Measurements from ENCODE around the gene MYO18B.

The MYO18B gene

DNA sequence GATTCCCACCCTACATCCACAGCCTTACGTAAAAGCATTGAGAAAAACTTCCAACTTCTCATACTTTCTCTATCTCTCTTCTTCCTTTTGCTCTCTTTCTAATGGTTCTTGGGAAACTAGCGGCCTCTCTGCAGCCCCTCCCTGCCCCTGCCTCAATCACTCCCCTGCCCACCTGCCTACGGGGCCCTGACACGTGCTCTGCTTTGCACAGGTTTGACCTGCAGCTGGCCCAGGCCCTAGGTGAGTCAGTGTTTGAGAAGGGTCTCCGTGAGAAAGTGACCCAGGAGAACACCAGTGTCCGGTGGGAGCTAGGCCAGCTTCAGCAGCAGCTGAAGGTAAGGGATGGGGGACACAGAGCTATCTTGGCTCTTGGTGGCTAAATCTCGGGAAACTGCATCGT lies 160.4 kb downstream of the MYO18B start:
- no peak for TF ChIP-seq POLR2A (IDR thresholded peaks at IDR 0.05; ENCODE audit: low read depth, low read length)
- FAIRE-seq (no peak), DNase-seq (ENCODE audit: insufficient read length, low spot score) (no peak)

DNA sequence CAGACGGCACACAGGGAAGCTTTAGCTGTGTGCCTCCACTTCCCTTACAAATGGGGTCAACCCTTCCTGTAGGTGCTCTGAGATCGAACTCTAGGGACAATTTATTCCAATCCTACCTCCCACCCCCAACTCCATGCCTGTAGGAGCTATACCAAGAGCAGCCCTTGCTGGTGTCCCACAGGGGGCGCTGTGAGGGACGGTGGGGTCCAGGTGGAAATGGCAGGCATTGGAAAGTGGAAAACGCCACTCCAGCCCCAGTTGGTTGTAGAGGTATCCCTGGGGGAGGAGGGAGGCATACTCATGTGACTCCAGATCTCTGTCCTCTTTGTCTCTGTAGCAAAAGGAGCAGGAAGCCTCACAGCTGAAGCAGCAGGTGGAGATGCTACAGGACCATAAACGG lies 161.3 kb downstream of the MYO18B start:
- FAIRE-seq (no peak), DNase-seq (ENCODE audit: insufficient read length, low spot score) (no peak)
- no peak for TF ChIP-seq POLR2A (IDR thresholded peaks at IDR 0.05; ENCODE audit: low read depth, low read length)

DNA sequence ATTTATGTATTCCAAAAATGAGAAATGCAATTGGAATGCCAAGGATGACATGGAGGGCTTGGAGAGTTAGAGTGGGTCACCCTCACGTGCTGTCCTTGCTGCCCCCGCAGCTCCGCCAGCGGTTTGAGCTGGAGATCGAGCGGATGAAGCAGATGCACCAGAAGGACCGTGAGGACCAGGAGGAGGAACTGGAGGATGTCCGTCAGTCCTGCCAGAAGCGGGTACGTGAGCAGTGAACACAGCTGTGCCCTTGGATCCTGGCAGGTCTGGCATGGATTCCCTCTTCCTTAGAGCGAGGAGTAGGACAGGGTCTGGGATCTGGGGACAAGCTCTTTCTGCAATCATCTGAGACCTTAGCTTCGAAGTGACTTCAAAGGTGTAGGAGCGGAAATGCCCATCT lies 166.2 kb downstream of the MYO18B start:
- TF ChIP-seq POLR2A (IDR thresholded peaks at IDR 0.05; ENCODE audit: low read depth, low read length) = no peak
- DNase-seq (ENCODE audit: insufficient read length, low spot score) (no peak), FAIRE-seq (no peak)

GRCh38 chr22:25908755-25909154 lies 166.8 kb downstream of the MYO18B start:
- no peak for TF ChIP-seq POLR2A (IDR thresholded peaks at IDR 0.05; ENCODE audit: low read depth, low read length)
- DNase-seq (ENCODE audit: insufficient read length, low spot score) (no peak), FAIRE-seq (no peak)

- no peak for TF ChIP-seq POLR2A (IDR thresholded peaks at IDR 0.05; ENCODE audit: low read depth, low read length)
- FAIRE-seq (no peak), DNase-seq (ENCODE audit: insufficient read length, low spot score) (no peak)
Observed at GRCh38 chr22:25909614-25910387, 167.8 kb downstream of the MYO18B start.

DNA sequence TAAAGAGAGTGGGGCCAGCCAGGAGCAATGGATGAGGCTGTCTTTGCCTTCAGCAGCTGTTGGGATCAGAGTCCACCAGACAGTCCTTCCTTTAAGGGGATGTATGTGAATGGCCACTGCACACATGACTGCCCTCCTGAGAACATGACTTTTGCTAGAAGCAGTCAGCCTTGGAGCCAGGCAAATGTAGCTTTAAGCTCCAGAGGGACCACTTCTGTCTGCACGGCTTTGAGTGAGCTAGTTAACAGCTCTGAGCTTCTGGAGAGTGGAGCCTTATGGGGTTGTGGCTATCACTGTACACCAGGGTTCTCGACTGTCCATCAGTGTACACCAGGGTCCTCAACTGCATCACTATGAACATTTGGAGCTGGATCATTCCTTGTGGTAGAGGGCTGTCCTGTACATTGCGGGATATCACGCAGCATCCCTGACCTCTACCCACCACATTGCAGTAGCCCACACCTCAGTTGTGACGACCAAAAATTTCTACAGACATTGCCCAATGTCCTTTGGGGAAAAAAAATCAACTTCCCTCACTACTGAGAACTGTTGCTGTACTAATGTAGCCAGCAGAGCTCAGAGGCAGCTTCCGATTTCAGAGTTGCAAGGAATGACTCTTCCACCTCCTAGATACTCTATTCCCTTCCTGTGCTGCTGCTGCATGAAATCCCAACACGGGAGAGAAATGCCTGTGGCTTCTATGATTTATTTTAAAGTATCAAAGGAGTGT lies 169.4 kb downstream of the MYO18B start:
- no peak for TF ChIP-seq POLR2A (IDR thresholded peaks at IDR 0.05; ENCODE audit: low read depth, low read length)

DNA sequence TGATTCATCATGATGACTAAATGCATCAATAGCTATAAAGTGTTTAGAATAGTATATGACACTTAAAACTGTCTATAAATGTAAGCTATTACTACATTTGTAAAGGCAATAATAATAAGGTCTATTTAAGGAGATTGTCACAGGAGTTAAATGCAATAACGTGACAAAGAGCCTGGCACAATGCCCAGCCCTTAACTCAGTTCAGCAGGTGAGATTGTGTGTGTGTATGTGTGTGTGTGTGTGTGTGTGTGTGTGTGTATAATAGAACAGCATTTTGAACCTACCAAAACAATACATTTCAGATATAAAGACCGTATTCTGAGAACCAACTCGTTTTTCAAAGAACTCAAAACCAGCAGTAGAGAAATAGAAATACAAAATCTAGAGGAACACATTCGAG lies 177.5 kb downstream of the MYO18B start:
- TF ChIP-seq POLR2A (IDR thresholded peaks at IDR 0.05; ENCODE audit: low read depth, low read length) = no peak
- FAIRE-seq = no peak
- DNase-seq (ENCODE audit: insufficient read length, low spot score) = no peak

More for the DNA sequence above, 169.4 kb downstream of the MYO18B start:
- DNase-seq (ENCODE audit: insufficient read length, low spot score) = no peak
- no peak for FAIRE-seq

DNA sequence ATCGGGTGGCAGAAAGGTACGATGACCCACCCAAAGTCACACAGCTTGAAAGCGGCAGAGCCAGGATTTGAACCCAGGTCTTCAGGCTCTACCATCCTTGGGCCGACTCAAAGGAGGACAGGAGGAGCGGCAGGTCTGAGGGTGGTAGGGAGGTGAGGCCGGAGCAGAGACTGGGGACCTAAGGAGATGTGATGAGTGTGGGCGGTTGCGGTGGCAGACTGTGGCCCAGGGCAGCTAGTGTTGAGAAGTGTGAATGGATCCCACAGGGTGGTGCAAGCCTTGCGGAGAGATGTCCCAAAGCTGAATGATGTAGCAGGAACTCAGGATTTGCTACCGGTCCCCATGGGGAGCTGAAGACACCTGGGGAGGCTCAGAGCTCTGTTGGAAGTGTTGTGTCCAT lies 180.2 kb downstream of the MYO18B start:
- DNase-seq (ENCODE audit: insufficient read length, low spot score) = no peak
- TF ChIP-seq POLR2A (IDR thresholded peaks at IDR 0.05; ENCODE audit: low read depth, low read length) = no peak
- no peak for FAIRE-seq

DNA sequence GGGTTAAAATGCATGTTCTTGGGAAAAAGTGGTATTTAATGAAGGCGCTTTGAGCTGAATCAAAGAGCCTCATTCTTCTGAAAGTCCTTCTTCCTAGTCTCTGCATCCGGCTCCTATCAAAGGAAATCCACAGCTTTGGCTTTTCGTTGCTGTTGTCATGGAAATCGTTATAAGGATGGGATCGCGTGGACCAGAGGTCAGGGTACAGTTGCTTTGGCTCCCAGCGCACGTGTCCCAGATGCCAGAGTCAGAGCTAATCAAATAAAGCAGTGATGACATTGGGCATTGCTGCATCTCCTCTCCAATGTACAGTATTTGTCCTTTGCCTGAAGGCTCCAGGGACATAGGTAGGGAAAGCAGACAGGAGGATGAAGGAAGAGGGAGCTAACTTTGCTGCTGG lies 181.9 kb downstream of the MYO18B start:
- no peak for FAIRE-seq

GRCh38 chr22:25928038-25928437 lies 186.1 kb downstream of the MYO18B start:
- no peak for DNase-seq (ENCODE audit: insufficient read length, low spot score)
- FAIRE-seq = no peak
- TF ChIP-seq POLR2A (IDR thresholded peaks at IDR 0.05; ENCODE audit: low read depth, low read length) = no peak

More for the DNA sequence above, 181.9 kb downstream of the MYO18B start:
- no peak for DNase-seq (ENCODE audit: insufficient read length, low spot score)
- no peak for TF ChIP-seq POLR2A (IDR thresholded peaks at IDR 0.05; ENCODE audit: low read depth, low read length)

DNA sequence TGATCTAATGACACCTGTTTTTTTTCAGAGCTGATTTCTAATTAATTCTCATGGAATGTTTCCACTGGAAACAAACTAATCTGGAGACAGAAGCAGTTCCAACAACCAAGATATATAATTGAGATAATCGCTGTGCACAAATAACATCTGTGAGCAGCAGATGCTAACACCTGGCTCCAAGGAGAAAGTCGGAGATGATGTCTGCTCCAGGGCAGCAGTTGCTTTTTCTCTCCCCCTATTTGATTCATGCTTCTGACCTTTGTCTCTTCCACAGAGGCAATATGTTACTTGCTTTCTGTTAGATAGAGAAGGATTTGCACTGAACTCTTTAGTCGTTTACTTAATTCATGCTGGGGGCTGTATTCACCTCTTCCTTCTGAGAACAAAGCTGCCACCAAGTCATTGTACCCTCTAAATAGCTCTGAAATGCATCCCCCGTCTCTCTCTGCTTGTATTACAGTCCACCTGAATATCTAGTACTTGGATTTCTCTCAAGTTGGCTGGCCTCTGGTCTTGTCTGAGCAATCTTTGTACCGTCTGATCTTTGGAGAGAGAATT lies 187.4 kb downstream of the MYO18B start:
- no peak for FAIRE-seq
- TF ChIP-seq POLR2A (IDR thresholded peaks at IDR 0.05; ENCODE audit: low read depth, low read length) = no peak
- DNase-seq (ENCODE audit: insufficient read length, low spot score) = no peak

DNA sequence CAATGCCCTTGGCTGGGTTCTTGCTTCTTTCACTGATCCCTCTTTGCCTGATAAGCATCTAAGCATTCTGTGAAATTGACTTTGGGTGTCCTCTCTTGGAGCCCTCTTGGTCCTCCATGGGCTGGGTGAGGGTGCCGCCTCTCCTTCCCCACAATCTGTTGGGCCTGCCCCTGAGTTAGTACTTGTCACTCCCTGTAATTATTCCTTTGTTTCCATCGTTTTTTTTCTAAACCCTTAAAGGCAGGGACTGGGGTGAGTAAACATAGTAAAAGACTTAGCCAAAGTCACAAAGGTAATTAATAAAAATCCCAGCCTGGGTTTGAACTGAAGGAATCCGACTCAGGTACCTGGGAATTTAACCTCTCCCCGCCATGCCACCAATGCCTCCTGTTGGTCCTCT lies 188.1 kb downstream of the MYO18B start:
- no peak for FAIRE-seq
- no peak for DNase-seq (ENCODE audit: insufficient read length, low spot score)
- TF ChIP-seq POLR2A (IDR thresholded peaks at IDR 0.05; ENCODE audit: low read depth, low read length) = no peak

- DNase-seq (ENCODE audit: insufficient read length, low spot score) = no peak
- no peak for TF ChIP-seq POLR2A (IDR thresholded peaks at IDR 0.05; ENCODE audit: low read depth, low read length)
- no peak for FAIRE-seq
Observed at GRCh38 chr22:25930788-25931310, 188.9 kb downstream of the MYO18B start.

DNA sequence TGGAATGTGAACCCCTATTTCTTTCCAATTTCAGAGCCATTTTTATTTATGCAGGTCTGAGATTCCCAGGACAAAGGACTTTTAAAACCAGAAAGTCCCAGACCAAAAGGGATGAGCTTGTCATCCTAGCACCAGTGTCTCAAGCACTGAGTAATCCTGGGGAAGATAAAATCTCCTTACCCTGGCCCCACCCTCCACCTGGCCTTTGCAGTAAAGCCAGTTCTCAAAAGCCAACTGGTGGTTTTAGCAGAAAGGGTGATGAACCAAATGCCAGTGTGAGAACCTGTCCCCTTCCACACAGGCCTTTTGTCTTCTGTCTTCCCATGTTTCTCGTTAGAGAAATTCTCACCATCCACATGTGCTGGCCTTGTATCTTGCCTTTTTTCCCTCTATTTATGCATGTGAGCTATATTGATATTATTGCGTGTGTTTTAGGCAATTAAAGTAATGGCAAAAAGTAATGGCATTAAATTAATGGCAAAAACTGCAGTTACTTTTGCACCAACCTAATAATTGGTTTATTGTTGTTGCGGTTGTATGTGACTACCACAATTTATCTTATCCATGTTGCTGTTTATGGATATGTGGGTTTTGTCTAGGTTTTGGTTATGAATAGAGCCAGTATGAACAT lies 191.3 kb downstream of the MYO18B start:
- DNase-seq (ENCODE audit: insufficient read length, low spot score) (no peak), FAIRE-seq (no peak)
- TF ChIP-seq POLR2A (IDR thresholded peaks at IDR 0.05; ENCODE audit: low read depth, low read length) = no peak
